GM23338 (cell line): ENCODE results near the gene TRPV5. TPM values are rescaled to one million over a fixed set of nuclear protein-coding genes. Genes with fewer than 3 reads are reported as not detected.

ENCODE experiments used
- ATAC-seq: fragments of 200-7000 bp; cut with Tn5 transposase; 3 replicates; pipeline ENCODE4 v1.9.1; 2020
- DNase-seq: peaks from one replicate; pipeline ENCODE4 v3.0.0-alpha.2; 2015; ENCODE audit warnings: low spot score
- H2AFZ ChIP-seq: fragments of 200-600 bp; sonication (generic); 2 replicates; pipeline ENCODE4 v1.8.0; 2016; ENCODE audit warnings: antibody characterized with exemption, mild to moderate bottlenecking, moderate library complexity
- H3F3A ChIP-seq: fragments of 200-600 bp; sonication (generic); replicated peaks from 2 replicates; pipeline ENCODE4 v1.8.0; 2017; ENCODE audit warnings: antibody characterized with exemption, mixed run types, low read depth
- H3K27ac ChIP-seq: fragments of 200-600 bp; sonication (generic); 2 replicates; pipeline ENCODE4 v1.6.1; 2016; ENCODE audit warnings: low read depth
- H3K27me3 ChIP-seq: fragments of 200-600 bp; sonication (generic); 2 replicates; pipeline ENCODE4 v1.8.0; 2016; ENCODE audit warnings: mild to moderate bottlenecking, mixed run types, moderate library complexity; ENCODE audit not compliant: insufficient read depth
- H3K36me3 ChIP-seq: fragments of 200-600 bp; sonication (generic); 2 replicates; pipeline ENCODE4 v1.8.0; 2016; ENCODE audit warnings: mild to moderate bottlenecking; ENCODE audit not compliant: insufficient read depth
- H3K4me1 ChIP-seq: fragments of 200-600 bp; sonication (generic); 2 replicates; pipeline ENCODE4 v1.8.0; 2016; ENCODE audit warnings: mild to moderate bottlenecking, moderate library complexity; ENCODE audit not compliant: insufficient read depth
- H3K4me2 ChIP-seq: fragments of 200-600 bp; sonication (generic); 2 replicates; pipeline ENCODE4 v1.7.1; 2017; ENCODE audit warnings: mixed run types
- H3K4me3 ChIP-seq: fragments of 200-600 bp; sonication (generic); 2 replicates; pipeline ENCODE4 v1.6.1; 2016; ENCODE audit warnings: mixed run types
- H3K79me2 ChIP-seq: fragments of 200-600 bp; sonication (generic); replicated peaks from 2 replicates; pipeline ENCODE4 v1.8.0; 2017; ENCODE audit warnings: mild to moderate bottlenecking; ENCODE audit not compliant: insufficient read depth
- H3K9me2 ChIP-seq: fragments of 200-600 bp; sonication (generic); 2 replicates; pipeline ENCODE4 v1.8.0; 2017; ENCODE audit not compliant: insufficient read depth
- H4K20me1 ChIP-seq: fragments of 200-600 bp; sonication (generic); replicated peaks from 2 replicates; pipeline ENCODE4 v1.8.0; 2017; ENCODE audit warnings: mild to moderate bottlenecking; ENCODE audit not compliant: insufficient read depth
- H3K27ac Mint-ChIP-seq: 2 replicates; pipeline ENCODE4 v1.8.0; 2020; ENCODE audit warnings: inconsistent platforms, mild to moderate bottlenecking, moderate library complexity, mixed read lengths
- H3K27me3 Mint-ChIP-seq: 3 replicates; pipeline ENCODE4 v1.8.0; 2022; ENCODE audit warnings: low read depth, mild to moderate bottlenecking, moderate library complexity, mixed read lengths, inconsistent platforms; ENCODE audit not compliant: insufficient read depth, poor library complexity
- H3K36me3 Mint-ChIP-seq: 3 replicates; pipeline ENCODE4 v1.8.0; 2021; ENCODE audit warnings: low read depth, mild to moderate bottlenecking, inconsistent platforms, moderate library complexity, mixed read lengths
- H3K4me1 Mint-ChIP-seq: 3 replicates; pipeline ENCODE4 v1.8.0; 2020; ENCODE audit warnings: mild to moderate bottlenecking, inconsistent platforms, mixed read lengths
- H3K4me3 Mint-ChIP-seq: 3 replicates; pipeline ENCODE4 v1.8.0; 2021; ENCODE audit warnings: moderate library complexity, mild to moderate bottlenecking, inconsistent platforms, mixed read lengths
- H3K9me3 Mint-ChIP-seq: 3 replicates; pipeline ENCODE4 v1.8.0; 2020; ENCODE audit warnings: moderate library complexity, mild to moderate bottlenecking, inconsistent platforms, mixed read lengths
- CREB1 ChIP-seq: fragments of 250-450 bp; sonication (Bioruptor Pico); IDR thresholded peaks from 2 replicates; pipeline ENCODE4 v1.5.0; 2020; ENCODE audit warnings: low read depth, mild to moderate bottlenecking, moderate library complexity
- CTCF ChIP-seq, 2 experiments: fragments of 200-600 bp in 1 of 2; sonication (generic) in 1 of 2; conservative IDR thresholded peaks; 2 replicates each; pipeline versions ENCODE4 v1.5.1 to v1.6.1; 2016 to 2017; ENCODE audit warnings: antibody characterized with exemption in 2 of 2, low read depth in 2 of 2, mild to moderate bottlenecking in 2 of 2, moderate library complexity in 1 of 2
- ETS1 ChIP-seq: IDR thresholded peaks from 2 replicates; pipeline ENCODE4 v1.6.1; 2016; ENCODE audit warnings: antibody characterized with exemption
- EZH2 ChIP-seq: fragments of 200-600 bp; sonication (generic); IDR thresholded peaks from one replicate; pipeline ENCODE4 v1.8.0; 2017; ENCODE audit warnings: antibody characterized with exemption, mild to moderate bottlenecking, low read depth; ENCODE audit not compliant: unreplicated experiment
- EZH2phosphoT487 ChIP-seq: fragments of 200-600 bp; sonication (generic); IDR thresholded peaks from one replicate; pipeline ENCODE4 v1.8.1; 2018; ENCODE audit warnings: antibody characterized with exemption; ENCODE audit not compliant: unreplicated experiment
- JUNB ChIP-seq: IDR thresholded peaks from one replicate; pipeline ENCODE4 v1.6.1; 2016; ENCODE audit warnings: antibody characterized with exemption; ENCODE audit not compliant: unreplicated experiment
- NANOG ChIP-seq: IDR thresholded peaks from 2 replicates; pipeline ENCODE4 v1.6.1; 2016; ENCODE audit warnings: antibody characterized with exemption, borderline replicate concordance
- POLR2AphosphoS5 ChIP-seq: IDR thresholded peaks from 2 replicates; pipeline ENCODE4 v1.6.1; 2016; ENCODE audit warnings: antibody characterized with exemption, low read depth
- REST ChIP-seq: IDR thresholded peaks from one replicate; pipeline ENCODE4 v1.6.1; 2018; ENCODE audit warnings: antibody characterized with exemption; ENCODE audit not compliant: unreplicated experiment
- STAT1 ChIP-seq: IDR thresholded peaks from one replicate; pipeline ENCODE4 v1.6.1; 2016; ENCODE audit warnings: antibody characterized with exemption; ENCODE audit not compliant: unreplicated experiment
- ZNF114 ChIP-seq: fragments of 250-450 bp; sonication (Bioruptor Pico); IDR thresholded peaks from 2 replicates; pipeline ENCODE4 v1.5.0; 2020; ENCODE audit warnings: mild to moderate bottlenecking, moderate library complexity
- ZNF331 ChIP-seq: fragments of 250-450 bp; sonication (Bioruptor Pico); IDR thresholded peaks from 2 replicates; pipeline ENCODE4 v1.5.0; 2020; ENCODE audit warnings: low read depth, mild to moderate bottlenecking, moderate library complexity
- ZNF462 ChIP-seq: fragments of 250-450 bp; sonication (Bioruptor Pico); IDR thresholded peaks from 2 replicates; pipeline ENCODE4 v1.5.0; 2020; ENCODE audit warnings: mild to moderate bottlenecking, moderate library complexity
- polyA plus RNA-seq: library from polyadenylated mRNA; unstranded; fragments of >200 nt; fragmentation: Nextera tagmentation; extraction: Ambion mirVana; gene quantifications from 2 replicates; pipeline ENCODE4 v1.2.1, GENCODE V29; 2016
- total RNA-seq: library from RNA; depleted of rRNA; stranded (reverse); fragments of >200 nt; shearing (Covaris generic); gene quantifications from 2 replicates; pipeline ENCODE4 v1.2.3, GENCODE V29; 2014

The TRPV5 gene
- total and polyA plus RNA-seq, 2 experiments from 2014 or later = not detected

- Histone ChIP-seq H3K4me1 (no peaks in the 10 kb centered on the region), H2AFZ (no peak overlapping the region), H3K36me3 (0 out of 2 replicates have a peak, but pooled peaks cover 15% of the 10 kb centered on the region), H3F3A (no peaks in the 10 kb centered on the region), H3K79me2 (no peaks in the 10 kb centered on the region), H3K27ac (no peak overlapping the region), H3K4me3 (no peak overlapping the region), H4K20me1 (no peaks in the 10 kb centered on the region), H3K27me3 (no peaks in the 10 kb centered on the region), H3K9me2 (peaks cover 8% of the 10 kb centered on the region), H3K4me2 (no peak overlapping the region)
- Mint-ChIP-seq H3K9me3 (peaks cover 35% of the 10 kb centered on the region), H3K27ac (no peak overlapping the region), H3K36me3 (peaks cover 5% of the 10 kb centered on the region; the same call in 2 of the 3 replicates), H3K4me3 (no peak overlapping the region), H3K27me3 (peaks cover 5% of the 10 kb centered on the region), H3K4me1 (0 out of 3 replicates have a peak, but pooled peaks cover 2% of the 10 kb centered on the region)
- DNase-seq = no peak
- no peak for TF ChIP-seq ZNF331 (CRISPR knock-in tag)
- TF ChIP-seq POLR2AphosphoS5 = no peak
- no peak for TF ChIP-seq ZNF462
- TF ChIP-seq CTCF (conservative IDR thresholded peaks at IDR 0.05; ENCODE audit: low read depth in 2 of 2) = no peak
- TF ChIP-seq NANOG = no peak
- no peak for TF ChIP-seq STAT1
- TF ChIP-seq EZH2 = no peak
- TF ChIP-seq JUNB = no peak
- TF ChIP-seq ETS1 = no peak
- TF ChIP-seq ZNF114 = no peak
- TF ChIP-seq CREB1 (CRISPR knock-in tag) = no peak
- no peak for TF ChIP-seq REST
- no peak for TF ChIP-seq EZH2phosphoT487
- no peak for ATAC-seq
Measured at GRCh38 chr7:142906643-142907042, 26.9 kb downstream of the TRPV5 start.
